HPDE6-E6E7 (cell line): ENCODE results near the gene HDGFL3.

Source experiments
- DNase-seq: peaks from one replicate; pipeline ENCODE4 v3.0.0; 2011; ENCODE audit warnings: missing footprints; ENCODE audit errors: extremely low spot score

HDGFL3 gene

DNA sequence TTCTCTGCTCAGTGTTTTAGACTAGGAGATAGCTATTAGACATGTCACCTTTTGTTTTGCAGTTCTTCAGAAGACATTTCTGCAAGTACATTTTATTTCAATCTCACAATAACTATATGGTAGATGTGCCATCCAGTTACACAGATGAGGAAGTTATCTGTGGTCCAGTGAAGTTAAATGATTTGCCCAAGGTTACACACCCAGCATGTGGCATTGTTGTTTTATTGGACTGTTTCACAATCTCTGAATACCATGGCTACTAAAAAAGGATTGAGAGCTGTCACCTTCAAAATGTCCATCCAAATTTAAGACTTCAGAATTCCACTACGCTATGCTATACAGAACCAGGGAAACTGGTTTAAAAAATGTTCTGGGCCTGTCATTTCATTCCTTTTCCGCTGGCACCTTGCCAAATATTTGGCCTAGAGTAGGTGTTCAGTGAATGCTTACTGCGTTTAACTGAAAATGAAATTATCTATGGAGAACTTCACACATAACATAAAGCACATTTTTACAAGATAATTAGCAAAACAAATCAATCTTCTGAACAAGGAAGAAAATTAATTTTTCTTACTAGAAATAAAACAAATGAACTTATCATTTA lies 80.0 kb downstream of the HDGFL3 start:
- DNase-seq, result no peak

DNA sequence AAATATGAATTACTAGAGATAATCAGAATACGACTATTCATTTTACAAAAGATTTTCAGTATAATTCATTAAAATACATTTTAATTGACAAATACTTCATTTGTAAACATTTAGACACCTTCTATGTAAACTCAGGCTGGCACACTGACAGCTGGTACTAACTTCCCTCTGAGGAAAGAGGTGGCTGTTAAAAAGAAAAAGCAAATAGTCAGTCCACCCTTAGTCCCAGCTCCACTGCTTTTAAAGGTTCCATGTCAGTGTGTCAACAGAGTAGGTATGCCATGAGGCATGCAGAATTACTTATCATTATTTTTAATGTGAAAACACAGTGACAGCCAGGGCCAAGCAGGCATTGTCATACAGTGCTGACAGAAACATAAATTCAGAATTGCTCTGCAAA lies 84.1 kb downstream of the HDGFL3 start:
- DNase-seq, result no peak

GRCh38 chr15:83119968-83120581 lies 87.5 kb downstream of the HDGFL3 start:
- DNase-seq, result no peak

GRCh38 chr15:83118968-83119367 lies 88.7 kb downstream of the HDGFL3 start:
- DNase-seq, result no peak

GRCh38 chr15:83118291-83118827 lies 89.3 kb downstream of the HDGFL3 start:
- no peak for DNase-seq

GRCh38 chr15:83115831-83116565 lies 91.6 kb downstream of the HDGFL3 start:
- no peak for DNase-seq

DNA sequence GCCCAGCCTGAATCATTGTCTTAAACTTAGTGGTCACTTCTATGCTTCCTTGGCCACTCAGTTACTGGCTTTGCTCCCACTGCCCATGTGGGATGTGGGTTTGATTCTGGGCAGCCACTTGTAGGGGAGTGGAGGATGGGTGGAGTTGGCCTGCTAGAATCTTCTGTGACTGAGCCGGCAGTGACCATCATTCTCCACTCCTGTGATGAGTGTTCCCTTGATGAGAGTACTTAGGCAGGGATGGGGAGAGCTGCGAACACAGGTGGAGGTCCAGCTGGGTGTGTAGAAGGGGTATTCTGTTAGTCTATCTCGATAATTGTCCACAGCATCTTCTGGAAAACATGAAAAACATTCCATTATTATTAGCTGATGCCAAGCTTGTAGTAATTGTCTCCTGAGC lies 92.2 kb downstream of the HDGFL3 start:
- no peak for DNase-seq

- no peak for DNase-seq
These were observed 92.8 kb downstream of the HDGFL3 start for GRCh38 chr15:83114856-83115255.

DNA sequence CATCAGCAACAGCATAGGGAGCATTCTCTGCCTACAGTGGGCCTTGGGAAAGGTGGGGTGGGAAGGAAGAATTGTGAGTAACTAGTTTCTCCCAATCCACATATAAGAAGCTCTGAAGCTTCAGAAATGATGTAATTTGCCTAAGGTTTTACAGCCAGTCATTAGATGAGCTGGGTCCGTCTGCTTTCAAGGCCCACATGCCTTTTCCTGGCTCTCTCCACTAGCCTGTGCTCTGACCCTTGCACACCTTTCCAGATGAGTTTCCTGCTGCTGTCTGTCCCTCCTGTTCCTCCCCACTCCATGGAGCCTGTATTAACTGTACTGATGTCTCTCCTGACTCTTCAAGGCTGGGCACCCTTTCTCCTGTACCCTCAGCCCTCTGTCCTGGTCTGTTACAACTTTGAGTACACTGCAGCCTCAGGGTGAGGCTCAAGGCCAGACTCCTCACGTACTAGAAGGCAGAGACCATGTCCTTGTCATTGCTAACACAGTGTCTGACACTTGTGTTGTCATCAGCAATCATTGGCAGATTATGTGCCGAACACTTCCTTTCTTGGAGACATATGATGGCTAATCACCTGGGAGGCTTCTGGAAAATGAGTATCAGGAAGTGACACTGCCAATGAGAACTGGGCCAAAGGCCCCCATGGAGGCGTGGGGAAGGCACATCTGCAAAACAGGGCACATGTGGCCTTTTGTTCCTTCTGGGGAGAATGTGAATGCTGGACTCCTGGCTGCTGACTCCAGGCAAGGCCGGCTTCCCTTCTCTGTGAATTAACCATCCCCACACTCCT lies 93.5 kb downstream of the HDGFL3 start:
- no peak for DNase-seq

GRCh38 chr15:83112956-83113299 lies 94.7 kb downstream of the HDGFL3 start:
- no peak for DNase-seq

- no peak for DNase-seq
These were observed 95.2 kb downstream of the HDGFL3 start for GRCh38 chr15:83112233-83112955.

DNA sequence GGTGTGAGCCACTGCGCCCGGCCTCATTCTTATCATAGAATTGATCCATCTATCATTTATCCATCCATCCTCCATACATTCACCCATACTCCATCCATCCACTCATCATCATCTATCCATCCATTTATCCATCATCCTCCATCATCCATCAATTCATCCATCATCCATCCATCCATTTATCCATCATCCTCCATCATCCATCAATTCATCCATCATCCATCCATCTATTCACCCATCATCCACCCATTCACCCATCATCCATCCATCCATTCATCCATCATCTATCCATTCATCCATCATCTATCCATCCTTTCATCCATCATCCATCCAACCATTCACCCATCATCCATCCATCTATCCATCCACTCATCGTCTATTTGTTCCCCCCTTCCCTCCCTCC lies 96.5 kb downstream of the HDGFL3 start:
- DNase-seq, result no peak

GRCh38 chr15:83110381-83110780 lies 97.2 kb downstream of the HDGFL3 start:
- DNase-seq, result no peak

- no peak for DNase-seq
These were observed 98.1 kb downstream of the HDGFL3 start for GRCh38 chr15:83109532-83109931.

DNA sequence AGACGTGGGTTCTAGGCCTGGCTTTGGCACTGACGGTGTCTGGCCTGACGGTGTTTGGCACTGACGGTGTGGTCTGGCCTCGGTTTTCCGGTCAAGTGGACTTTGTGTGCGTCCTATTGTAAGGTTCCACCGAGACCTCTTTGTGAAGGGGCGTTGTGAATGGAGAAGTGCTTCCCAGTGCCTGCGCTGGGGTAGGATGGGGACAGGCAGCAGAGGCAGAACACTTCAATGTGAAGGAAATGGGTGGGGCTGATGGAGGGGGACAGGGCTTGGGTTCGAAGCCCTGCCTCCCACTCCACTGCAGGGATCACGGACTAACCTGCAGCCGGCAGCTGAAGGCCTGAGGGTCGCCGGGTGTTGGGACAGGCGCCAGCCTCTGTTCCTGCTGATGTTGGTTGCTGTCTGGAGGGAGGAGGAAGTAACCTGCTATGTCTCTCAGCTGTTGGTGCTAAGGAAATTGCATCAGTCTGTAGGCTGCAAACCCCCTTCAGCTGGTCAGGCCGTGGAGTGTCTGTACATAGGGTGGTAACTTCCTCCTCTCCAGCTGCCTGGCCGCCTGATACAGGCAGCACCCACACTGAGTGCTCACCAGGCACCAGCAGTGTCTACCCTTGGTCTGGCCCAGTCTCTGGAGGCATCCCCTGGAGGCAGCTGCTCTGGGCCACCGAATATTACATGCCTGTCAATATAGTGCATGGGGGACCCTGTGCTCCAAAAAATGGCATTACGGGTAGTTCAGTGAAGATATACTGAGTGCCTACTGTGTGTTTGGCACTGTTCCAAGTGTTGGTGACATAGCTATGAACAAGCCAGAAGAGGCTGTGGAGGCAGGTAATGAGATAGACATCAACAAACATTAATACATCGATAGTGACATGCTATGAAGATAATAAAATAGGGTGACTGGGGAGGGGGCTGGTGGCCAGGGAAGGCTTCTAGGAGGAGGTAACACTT lies 99.1 kb downstream of the HDGFL3 start:
- no peak for DNase-seq

- DNase-seq, result no peak
These were observed 99.8 kb downstream of the HDGFL3 start for GRCh38 chr15:83107841-83108181.

DNA sequence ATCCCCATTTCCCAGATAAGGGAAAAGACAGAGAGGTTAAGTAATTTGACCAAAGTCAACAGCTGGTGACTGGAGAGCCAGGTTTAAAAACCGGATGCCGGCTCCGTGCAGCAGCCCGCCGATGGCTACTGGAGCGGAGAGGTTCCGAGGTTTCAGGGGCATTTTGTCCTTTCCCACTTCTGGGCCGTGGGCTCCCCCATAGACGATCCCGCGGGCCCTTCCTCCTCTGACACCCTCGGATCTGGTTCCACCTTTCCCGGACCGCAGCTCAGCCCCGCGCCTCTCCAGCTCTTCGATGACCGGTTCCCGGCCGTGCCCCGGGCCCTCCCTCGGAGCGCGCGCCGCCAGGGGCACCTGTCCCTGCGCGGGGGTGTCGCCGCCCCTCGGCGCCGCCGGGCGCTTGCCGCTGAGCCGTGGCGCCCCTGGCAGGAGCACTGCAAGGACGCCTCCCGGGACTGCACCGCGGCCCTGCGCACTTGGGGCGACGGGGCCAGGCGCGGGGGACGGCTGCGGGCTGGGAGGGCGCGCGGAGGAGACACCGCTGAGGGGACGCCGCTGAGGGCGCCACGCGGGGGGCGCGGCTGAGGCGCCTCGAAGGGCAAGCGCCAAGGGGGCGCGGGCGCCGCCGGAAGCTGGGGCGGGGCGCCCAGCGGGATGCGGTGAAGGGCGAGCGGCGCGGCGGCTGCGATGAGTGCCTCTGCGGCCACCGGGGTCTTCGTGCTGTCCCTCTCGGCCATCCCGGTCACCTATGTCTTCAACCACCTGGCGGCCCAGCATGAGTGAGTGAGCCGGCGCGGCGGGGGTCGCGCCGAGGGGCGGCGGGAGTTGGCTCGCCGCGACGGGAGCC lies 100.4 kb downstream of the HDGFL3 start, which contains the start of gene TM6SF1:
TSS of gene TM6SF1 (plus strand) at position 652 of the 847 bp plus-strand sequence. CDS start at position 688, 36 bp downstream.
- no peak for DNase-seq

GRCh38 chr15:83105440-83105839 lies 102.2 kb downstream of the HDGFL3 start:
- DNase-seq, result no peak

DNA sequence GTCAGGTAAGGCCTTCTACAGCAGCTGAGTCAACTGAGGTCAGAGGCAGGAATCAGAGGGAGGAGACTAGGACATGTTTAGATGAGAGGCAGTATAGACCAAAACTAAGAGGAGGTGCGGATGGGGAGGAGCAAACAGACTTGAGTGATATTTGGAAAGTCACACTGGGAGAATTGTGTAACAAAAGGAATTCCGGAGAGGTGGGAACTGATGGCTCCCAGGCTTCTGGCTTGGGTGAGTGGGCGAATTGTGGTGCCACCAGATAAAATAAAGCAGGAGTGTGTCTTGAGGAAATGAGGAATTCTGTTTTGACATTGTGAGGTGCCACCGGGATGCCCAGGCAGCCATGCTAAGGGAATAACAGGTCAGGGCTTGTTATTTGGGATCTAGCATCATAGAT lies 103.5 kb downstream of the HDGFL3 start:
- no peak for DNase-seq
